GM18870 (cell line): ENCODE data around the gene SORCS2.

Experiments used
- ATAC-seq: cut with Tn5 transposase; IDR thresholded peaks from one replicate; pipeline ENCODE4 v1.9.1; 2021; ENCODE audit warnings: moderate library complexity; ENCODE audit not compliant: unreplicated experiment

The SORCS2 gene

DNA sequence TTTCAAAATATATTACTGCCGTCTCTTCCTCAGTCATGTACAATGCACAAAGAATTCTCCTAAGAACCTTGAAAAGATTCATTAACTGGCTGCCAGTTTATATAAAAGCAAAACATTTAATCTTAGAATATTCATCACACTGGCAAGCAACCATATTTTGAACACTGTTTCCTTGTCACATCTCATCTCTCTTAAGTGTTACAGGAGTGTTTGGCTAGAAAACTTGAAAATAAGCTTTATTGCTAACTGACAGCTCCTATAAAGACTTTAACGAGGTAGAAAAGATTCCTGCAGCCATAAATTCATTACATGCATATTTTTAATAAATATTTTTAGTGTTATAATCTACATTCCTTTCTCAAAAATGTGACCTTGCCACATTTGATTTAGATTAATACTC lies 597.7 kb downstream of the SORCS2 start:
- ATAC-seq, result no peak

DNA sequence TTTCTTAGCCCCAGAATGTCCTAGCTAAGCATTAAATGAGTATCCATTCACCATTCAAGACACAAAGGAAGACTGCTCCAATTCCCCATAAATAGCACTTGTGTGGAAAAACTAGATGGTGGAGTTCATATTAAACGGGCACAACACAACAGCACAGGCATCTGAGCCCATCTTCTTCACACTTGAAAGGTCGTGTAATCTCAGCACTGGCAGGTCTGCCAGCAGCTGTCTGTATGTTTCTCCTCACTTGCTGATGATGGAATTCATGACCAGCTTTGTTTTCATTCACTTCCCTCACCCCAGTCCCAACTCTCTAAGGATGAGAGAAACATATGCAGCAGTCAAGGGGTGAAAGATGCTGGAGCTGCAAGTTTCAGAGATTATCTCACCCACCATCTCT lies 598.7 kb downstream of the SORCS2 start:
- no peak for ATAC-seq
